HEK293 (cell line): Measurements from ENCODE around the gene NEMP1.
"Not testable (repeated sequence)": the region's sequence is repeated elsewhere in the genome, so short reads cannot be mapped to it uniquely, and the experiment has no call there.

Experiments
- CTCF ChIP-seq: fragments of 450-650 bp; formaldehyde crosslinking; IDR thresholded peaks from 2 replicates; pipeline ENCODE4 v1.5.1; 2016; ENCODE audit warnings: missing biosample characterization, missing genetic modification characterization
- HOXC10 ChIP-seq: sonication (generic); formaldehyde crosslinking; IDR thresholded peaks from 2 replicates; pipeline ENCODE4 v1.8.1; 2023; ENCODE audit warnings: mild to moderate bottlenecking, missing genetic modification reagents
- KLF1 ChIP-seq: fragments of 450-650 bp; formaldehyde crosslinking; IDR thresholded peaks from 2 replicates; pipeline ENCODE4 v1.5.1; 2016; ENCODE audit warnings: missing biosample characterization, missing genetic modification characterization
- YY1 ChIP-seq: fragments of 450-650 bp; formaldehyde crosslinking; IDR thresholded peaks from 2 replicates; pipeline ENCODE4 v1.5.1; 2018; ENCODE audit warnings: missing biosample characterization, missing genetic modification characterization
- ZBTB17 ChIP-seq: fragments of 450-650 bp; formaldehyde crosslinking; IDR thresholded peaks from 2 replicates; pipeline ENCODE4 v1.5.1; 2016; ENCODE audit warnings: missing biosample characterization, missing genetic modification characterization
- ZNF324 ChIP-seq: fragments of 450-650 bp; formaldehyde crosslinking; IDR thresholded peaks from 2 replicates; pipeline ENCODE4 v1.5.1; 2016; ENCODE audit warnings: missing biosample characterization, missing genetic modification characterization
- ZNF366 ChIP-seq: fragments of 450-650 bp; formaldehyde crosslinking; conservative IDR thresholded peaks from 2 replicates; pipeline ENCODE4 v1.5.1; 2016; ENCODE audit warnings: missing biosample characterization, missing genetic modification characterization

DNA sequence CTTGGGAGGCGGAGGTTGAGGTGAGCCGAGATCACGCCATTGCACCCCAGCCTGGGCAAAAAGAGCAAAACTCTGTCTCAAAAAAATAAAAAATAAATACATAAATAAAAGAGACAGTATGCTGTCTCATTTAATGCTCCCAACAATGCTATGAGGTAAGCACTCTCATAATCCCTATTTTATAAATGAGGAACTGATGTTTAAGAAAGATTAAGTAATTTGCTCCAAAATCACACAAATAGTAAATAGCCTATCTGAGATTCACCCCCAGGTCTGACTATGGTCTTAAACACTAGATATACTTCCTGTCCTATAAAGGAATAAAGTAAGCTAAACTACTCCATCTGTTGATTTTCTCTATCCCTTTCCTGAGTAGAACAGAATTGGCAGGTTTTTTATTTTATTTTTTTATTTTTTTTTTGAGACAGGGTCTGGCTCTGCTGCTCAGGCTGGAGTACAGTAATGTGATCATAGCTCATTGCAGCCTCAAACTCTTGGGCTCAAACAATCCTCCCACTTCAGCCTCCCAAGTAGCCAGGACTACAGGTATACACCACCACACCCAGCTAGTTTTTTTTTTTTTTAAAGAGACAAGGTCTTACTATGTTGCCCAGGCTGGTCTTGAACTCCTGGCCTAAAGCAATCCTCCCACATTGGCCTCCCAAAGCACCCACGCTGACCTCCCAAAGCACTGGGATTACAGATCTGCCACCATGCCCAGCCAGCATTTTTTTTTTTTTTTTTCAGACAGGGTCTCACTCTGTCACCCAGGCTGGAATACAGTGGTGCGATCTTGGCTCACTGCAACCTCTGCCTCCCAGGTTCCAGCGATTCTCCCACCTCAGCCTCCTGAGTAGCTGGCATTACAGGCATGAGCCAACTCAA is 4.8 kb downstream of the NEMP1 start:
- not testable (repeated sequence) for TF ChIP-seq ZNF366 (tag by site-specific recombination); ZNF324 (tag by site-specific recombination); CTCF (tag by site-specific recombination); HOXC10 (CRISPR knock-in tag); ZBTB17 (tag by site-specific recombination); YY1 (tag by site-specific recombination); KLF1
